Upper lobe of right lung (tissue), 1 donor: ENCODE data around the gene PPP2R2C. TPM values are rescaled to one million over a fixed set of nuclear protein-coding genes. Genes with fewer than 3 reads are reported as not detected.

Experiments used
- ATAC-seq: fragments of 200-7000 bp; cut with Tn5 transposase; one replicate; pipeline ENCODE4 v1.9.1; 2020; ENCODE audit warnings: mild to moderate bottlenecking, moderate library complexity
- DNase-seq: peaks from one replicate; pipeline ENCODE4 v3.0.0-alpha.2; 2020
- H3K27ac ChIP-seq: fragments of 200-600 bp; one replicate; pipeline ENCODE4 v1.8.0; 2022
- H3K27me3 ChIP-seq: fragments of 200-600 bp; one replicate; pipeline ENCODE4 v1.8.0; 2022; ENCODE audit warnings: mild to moderate bottlenecking
- H3K36me3 ChIP-seq: fragments of 200-600 bp; one replicate; pipeline ENCODE4 v1.8.0; 2022
- H3K4me1 ChIP-seq: fragments of 200-600 bp; one replicate; pipeline ENCODE4 v1.8.0; 2022
- H3K4me3 ChIP-seq: fragments of 200-600 bp; one replicate; pipeline ENCODE4 v1.8.0; 2022; ENCODE audit warnings: mild to moderate bottlenecking
- H3K9me3 ChIP-seq: fragments of 200-600 bp; one replicate; pipeline ENCODE4 v1.8.0; 2022
- intact Hi-C: fragments of 100-400 bp; cut with DNase I; formaldehyde crosslinking; loops from one replicate; pipeline ENCODE4 v1.11.0; 2022
- total RNA-seq: library from RNA; stranded (reverse); fragmentation: NEBNext Ultra II Directional; extraction: Animal tissue kit (Norgen Biotek cat#: 25700); gene quantifications from one replicate; pipeline ENCODE4 v1.2.1, GENCODE V29; 2021
- TF ChIP-seq, protein P1 (sequence below): fragments of 200-600 bp; IDR thresholded peaks from one replicate; pipeline ENCODE4 v1.8.0; 2022; ENCODE audit warnings: antibody characterized with exemption
- donor health status: DM: no; HTN: yes; CAD: no; lungs with severe emphysema.

Gene PPP2R2C
- total RNA-seq, 1 donor from 2014 or later, result 0.09 TPM

DNA sequence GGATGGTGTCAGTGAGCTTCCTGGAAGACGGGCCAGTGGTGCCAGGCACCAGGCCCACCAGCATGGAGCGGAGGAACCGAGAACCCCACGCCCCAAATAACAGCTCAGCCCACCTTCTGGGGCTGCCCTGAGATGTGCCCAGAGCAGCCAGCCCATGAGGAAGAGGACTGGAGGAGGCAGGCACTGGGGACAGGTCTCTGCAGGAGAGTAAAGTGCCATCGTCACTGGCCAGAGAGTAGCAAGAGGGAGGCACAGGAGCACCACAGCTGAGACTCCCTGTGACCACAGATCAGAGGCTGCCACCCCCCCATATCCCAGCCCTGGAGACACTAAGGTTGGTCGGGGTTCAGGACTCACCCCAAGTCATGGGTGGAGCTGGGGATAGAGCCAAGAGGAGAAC is 63.0 kb downstream of the PPP2R2C start:
- no peaks in the 10 kb centered on the region for H3K9me3 ChIP-seq
- intact Hi-C loops, result no loop called here
- no peaks in the 10 kb centered on the region for H3K36me3 ChIP-seq
- DNase-seq (no peak), ATAC-seq (no peak)
- H3K4me1 ChIP-seq, result no peaks in the 10 kb centered on the region
- H3K27ac ChIP-seq, result no peak overlapping the region
- TF ChIP-seq, protein P1, sequence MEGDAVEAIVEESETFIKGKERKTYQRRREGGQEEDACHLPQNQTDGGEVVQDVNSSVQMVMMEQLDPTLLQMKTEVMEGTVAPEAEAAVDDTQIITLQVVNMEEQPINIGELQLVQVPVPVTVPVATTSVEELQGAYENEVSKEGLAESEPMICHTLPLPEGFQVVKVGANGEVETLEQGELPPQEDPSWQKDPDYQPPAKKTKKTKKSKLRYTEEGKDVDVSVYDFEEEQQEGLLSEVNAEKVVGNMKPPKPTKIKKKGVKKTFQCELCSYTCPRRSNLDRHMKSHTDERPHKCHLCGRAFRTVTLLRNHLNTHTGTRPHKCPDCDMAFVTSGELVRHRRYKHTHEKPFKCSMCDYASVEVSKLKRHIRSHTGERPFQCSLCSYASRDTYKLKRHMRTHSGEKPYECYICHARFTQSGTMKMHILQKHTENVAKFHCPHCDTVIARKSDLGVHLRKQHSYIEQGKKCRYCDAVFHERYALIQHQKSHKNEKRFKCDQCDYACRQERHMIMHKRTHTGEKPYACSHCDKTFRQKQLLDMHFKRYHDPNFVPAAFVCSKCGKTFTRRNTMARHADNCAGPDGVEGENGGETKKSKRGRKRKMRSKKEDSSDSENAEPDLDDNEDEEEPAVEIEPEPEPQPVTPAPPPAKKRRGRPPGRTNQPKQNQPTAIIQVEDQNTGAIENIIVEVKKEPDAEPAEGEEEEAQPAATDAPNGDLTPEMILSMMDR, result no peak
- peaks cover 14% of the 10 kb centered on the region for H3K27me3 ChIP-seq
- no peak overlapping the region for H3K4me3 ChIP-seq

DNA sequence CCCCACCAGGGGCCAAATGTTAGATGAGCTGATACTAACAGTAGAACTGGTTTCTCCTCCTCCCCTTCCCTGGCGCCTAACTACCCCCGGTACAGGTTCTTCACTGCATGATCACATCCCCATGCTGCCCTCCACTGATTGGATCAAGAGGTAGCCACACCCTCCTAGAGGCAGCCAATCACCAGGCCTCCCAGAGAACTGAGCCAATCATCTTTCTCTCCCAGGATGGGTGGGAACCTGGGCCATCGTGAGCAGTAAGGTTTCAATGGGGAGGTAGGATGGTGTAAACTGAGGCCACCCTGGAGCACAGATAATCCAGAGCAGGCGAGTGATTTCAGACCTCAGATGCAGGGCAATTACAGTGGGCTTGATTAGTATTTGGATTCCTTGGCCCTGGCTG is 64.2 kb downstream of the PPP2R2C start:
- Histone ChIP-seq H3K36me3 (no peaks in the 10 kb centered on the region), H3K4me1 (no peaks in the 10 kb centered on the region), H3K9me3 (no peaks in the 10 kb centered on the region), H3K27ac (no peak overlapping the region), H3K27me3 (peaks cover 25% of the 10 kb centered on the region), H3K4me3 (no peak overlapping the region)
- DNase-seq (no peak), ATAC-seq (no peak)
- TF ChIP-seq, protein P1, result no peak
- intact Hi-C loops, result no loop called here

DNA sequence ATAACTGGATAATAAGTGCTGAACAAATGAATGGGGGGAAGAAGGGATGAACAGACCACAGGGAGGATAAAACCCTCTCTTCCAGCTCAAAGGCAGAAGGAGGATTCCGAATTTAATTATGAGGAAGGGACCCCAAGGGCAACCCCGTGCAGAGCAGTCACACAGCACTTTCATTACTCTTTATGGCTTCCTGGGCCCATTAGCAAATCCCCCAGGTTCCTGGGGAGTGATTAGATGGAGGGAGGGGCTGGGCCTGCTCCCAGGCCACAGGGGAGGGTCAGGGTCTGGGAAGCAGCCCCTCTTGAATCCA is 67.1 kb downstream of the PPP2R2C start:
- H3K4me3 ChIP-seq, result no peak overlapping the region
- TF ChIP-seq, protein P1, result no peak
- H3K9me3 ChIP-seq, result no peaks in the 10 kb centered on the region
- no peaks in the 10 kb centered on the region for H3K36me3 ChIP-seq
- intact Hi-C loops, result no loop called here
- DNase-seq (no peak), ATAC-seq (no peak)
- no peak overlapping the region for H3K27ac ChIP-seq
- peaks cover 43% of the 10 kb centered on the region for H3K27me3 ChIP-seq
- no peaks in the 10 kb centered on the region for H3K4me1 ChIP-seq

DNA sequence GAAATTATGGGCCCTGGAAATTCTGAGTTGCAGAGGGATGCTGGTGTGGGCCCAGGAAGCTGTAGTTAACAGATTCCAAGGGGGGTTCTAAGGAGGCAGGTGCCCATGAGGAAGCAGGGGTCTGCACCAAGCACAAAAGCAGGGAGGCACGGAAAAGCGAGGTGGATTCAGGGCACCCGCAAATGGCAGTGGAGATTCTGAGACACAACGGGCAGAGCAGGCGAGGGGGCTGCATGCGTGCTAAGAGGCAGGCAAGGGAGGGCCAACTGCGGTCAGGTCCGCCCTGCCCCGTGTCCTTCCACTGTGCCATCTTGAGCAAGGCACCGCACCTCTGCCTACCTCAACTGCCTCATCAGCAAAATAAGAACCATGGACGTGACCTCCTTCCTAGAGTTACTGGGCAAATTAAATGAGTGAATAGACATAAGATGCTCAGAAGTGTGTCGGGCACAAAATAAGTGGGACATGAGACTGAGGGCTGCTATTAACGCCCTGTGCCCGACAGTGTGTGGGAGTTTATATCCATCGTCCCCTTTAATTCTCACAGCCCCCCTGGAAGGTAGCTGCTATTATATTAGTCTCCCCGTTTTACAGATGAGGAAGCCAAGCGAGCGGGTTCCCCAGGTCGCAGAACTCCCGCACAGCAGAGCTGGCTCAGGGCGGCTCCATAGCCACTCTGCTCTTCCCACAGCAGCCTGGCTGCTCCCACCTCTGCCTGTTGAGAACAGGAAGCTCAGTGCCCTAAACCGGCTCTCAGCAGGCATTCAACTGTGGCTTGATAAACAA is 67.6 kb downstream of the PPP2R2C start:
- TF ChIP-seq, protein P1, result no peak
- Histone ChIP-seq H3K27me3 (peaks cover 43% of the 10 kb centered on the region), H3K27ac (no peak overlapping the region), H3K36me3 (no peaks in the 10 kb centered on the region), H3K4me3 (no peak overlapping the region), H3K4me1 (no peaks in the 10 kb centered on the region), H3K9me3 (no peaks in the 10 kb centered on the region)
- DNase-seq (no peak), ATAC-seq (no peak)
- intact Hi-C loops, result no loop called here

DNA sequence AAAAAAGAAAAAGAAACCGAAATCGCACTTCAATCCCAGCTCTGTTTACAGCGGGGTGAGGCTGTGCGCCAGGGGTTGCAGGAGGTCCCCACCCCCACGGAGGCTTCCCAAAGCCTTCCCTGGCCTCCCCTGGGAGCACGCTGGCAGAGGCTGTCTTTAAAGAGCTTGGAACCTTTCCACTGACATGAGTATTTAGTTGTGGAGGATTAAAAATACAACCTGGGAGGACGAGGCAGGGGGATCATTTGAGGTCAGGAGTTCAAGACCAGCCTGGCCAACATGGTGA is 69.1 kb downstream of the PPP2R2C start:
- DNase-seq, result no peak
- TF ChIP-seq, protein P1, result no peak
- Histone ChIP-seq H3K4me3 (no peak overlapping the region), H3K27ac (no peak overlapping the region), H3K4me1 (no peaks in the 10 kb centered on the region), H3K9me3 (no peaks in the 10 kb centered on the region), H3K36me3 (no peaks in the 10 kb centered on the region), H3K27me3 (peaks cover 48% of the 10 kb centered on the region)
- intact Hi-C loops, result no loop called here
- no peak for ATAC-seq
